ENCODE measurements around the gene DAB2IP.

The DAB2IP gene

DNA sequence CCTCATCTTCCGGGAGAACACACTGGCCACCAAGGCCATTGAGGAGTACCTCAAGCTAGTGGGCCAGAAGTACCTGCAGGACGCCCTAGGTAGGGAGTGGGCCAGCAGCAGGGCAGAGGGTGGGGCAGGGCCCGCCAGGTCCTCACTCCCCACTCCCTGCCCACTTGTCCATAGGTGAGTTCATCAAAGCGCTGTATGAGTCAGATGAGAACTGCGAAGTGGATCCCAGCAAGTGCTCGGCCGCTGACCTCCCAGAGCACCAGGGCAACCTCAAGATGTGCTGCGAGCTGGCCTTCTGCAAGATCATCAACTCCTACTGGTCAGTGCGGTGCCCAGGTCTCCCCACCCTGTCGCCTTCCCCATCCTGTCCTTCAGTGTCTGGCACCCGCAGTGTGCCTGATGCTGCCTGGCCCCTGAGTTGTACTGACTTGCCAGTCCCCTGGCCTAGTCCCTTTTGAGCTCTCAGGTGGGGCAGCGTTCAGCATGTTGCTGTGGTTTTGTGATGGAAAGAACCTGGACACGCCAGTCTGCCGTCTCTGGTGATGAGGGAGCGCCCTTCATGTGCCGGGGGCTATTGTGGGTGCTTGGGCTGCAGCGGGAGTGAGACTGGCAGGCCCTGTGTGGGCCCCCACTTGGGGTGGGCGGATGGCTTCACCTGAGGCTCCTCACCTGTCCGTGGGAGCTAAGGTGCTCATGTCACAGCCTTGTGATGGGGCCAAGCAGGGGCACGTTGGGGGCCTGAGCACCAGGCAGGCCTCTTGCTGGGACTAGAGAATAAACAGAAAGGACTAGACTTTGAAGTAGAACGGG lies 112.3 kb downstream of the DAB2IP start:
- Mint-ChIP-seq H3K36me3 (no peaks in the 10 kb centered on the region), H3K9me3 (no peaks in the 10 kb centered on the region), H3K27me3 (peaks cover 0 to 6% of the 10 kb centered on the region in 2 donors), H3K27ac (no peak overlapping the region), H3K4me3 (no peak overlapping the region), H3K4me1 (no peaks in the 10 kb centered on the region)
- ATAC-seq (replicated peaks) (no peak), DNase-seq (no peak)

DNA sequence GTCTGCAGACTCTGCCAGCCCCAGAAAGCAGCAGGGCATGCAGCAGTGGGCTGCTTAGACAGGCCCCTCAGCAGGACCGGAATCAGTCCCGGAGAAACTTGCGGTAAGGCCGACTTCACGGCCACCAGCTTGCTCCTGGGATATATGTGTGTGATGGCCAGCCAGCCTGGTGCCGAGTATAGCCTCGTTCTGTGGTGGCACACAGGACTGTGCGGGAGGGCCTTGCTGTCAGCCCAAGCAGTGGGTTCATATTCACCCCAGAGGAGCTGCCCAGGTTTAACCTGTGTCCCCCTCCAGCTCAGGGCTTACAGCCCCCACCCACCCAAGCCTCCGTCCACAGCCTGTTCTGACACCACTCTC lies 112.9 kb downstream of the DAB2IP start:
- H3K9me3 Mint-ChIP-seq, result no peaks in the 10 kb centered on the region
- H3K4me3 Mint-ChIP-seq, result no peak overlapping the region
- DNase-seq (no peak), ATAC-seq (replicated peaks) (no peak)
- H3K4me1 Mint-ChIP-seq, result no peaks in the 10 kb centered on the region
- no peaks in the 10 kb centered on the region for H3K36me3 Mint-ChIP-seq
- peaks cover 0 to 6% of the 10 kb centered on the region in 2 donors for H3K27me3 Mint-ChIP-seq
- no peak overlapping the region for H3K27ac Mint-ChIP-seq

DNA sequence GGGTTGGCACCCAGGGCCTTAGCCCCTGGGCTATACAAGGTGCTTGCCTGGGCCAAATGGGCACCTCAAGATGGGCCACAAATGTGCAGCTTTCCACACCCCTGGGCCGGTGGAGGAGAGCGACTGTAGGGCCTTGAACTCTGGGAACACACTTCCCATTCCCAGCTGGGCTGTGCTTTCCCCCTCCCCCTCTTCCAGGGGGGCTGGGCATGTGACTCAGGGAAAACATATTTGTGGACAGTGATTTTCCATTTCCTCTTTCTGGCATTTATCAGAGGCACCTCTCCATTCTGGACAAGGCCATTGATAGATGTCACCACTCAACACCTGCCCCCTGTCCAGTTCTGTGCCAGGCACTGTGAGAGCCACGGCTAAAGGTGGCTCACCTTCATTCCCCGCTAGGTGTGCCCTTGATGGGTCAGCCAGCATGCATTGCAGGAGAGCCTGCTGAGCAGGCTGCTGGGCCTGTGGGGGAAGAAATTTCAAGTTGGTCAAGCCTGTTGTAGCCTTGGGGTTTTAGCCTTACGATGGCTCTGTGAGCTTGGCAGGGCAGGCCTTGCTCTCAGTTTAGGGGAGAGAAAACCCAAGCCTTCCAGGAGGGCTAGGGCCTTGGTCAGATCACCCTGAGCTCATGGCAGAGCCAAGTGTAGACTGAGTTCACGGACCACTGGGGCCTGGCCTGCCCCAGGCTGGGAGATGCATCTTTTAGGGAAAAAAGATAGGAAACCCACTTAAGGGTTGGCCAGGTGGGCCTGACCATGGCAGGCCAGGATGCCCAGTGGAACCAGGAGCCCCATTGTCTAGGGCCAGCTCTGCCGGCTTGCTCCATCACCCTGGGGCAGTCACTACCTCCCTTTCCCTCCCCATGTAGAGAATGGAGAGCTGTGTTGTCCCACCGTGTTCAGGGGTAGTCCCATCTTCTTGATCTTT lies 113.9 kb downstream of the DAB2IP start:
- DNase-seq (no peak), ATAC-seq (replicated peaks) (no peak)
- Mint-ChIP-seq H3K4me1 (no peaks in the 10 kb centered on the region), H3K27ac (no peak overlapping the region), H3K4me3 (no peak overlapping the region), H3K36me3 (no peaks in the 10 kb centered on the region), H3K27me3 (peaks cover 0 to 6% of the 10 kb centered on the region in 2 donors), H3K9me3 (no peaks in the 10 kb centered on the region)

DNA sequence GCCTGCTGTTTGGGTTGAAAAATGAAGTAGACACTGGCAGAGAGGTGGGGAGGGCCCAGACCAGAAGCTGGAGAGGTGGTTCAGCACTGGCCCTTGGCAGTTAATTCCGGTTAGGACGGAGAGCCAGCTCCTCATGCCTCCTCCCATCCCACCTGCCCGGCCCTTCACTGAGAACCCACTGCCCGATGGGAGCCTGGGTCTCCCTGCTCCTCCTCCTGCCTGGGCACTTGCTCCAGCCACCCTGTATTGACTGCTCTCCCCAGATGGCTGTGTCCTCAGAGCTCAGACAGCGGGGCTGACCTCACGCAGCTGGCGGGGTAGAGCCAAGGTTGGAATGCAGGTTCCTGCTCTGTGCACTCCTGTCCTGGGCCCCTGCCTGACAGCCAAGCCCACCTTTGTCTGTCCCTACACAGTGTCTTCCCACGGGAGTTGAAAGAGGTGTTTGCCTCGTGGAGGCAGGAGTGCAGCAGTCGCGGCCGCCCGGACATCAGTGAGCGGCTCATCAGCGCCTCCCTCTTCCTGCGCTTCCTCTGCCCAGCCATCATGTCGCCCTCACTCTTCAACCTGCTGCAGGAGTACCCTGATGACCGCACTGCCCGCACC lies 114.7 kb downstream of the DAB2IP start:
- no peak for ATAC-seq (replicated peaks)
- no peak overlapping the region for H3K27ac Mint-ChIP-seq
- no peaks in the 10 kb centered on the region for H3K36me3 Mint-ChIP-seq
- H3K27me3 Mint-ChIP-seq, result peaks cover 0 to 6% of the 10 kb centered on the region in 2 donors
- no peak overlapping the region for H3K4me3 Mint-ChIP-seq
- no peaks in the 10 kb centered on the region for H3K4me1 Mint-ChIP-seq
- DNase-seq, result no peak
- no peaks in the 10 kb centered on the region for H3K9me3 Mint-ChIP-seq

DNA sequence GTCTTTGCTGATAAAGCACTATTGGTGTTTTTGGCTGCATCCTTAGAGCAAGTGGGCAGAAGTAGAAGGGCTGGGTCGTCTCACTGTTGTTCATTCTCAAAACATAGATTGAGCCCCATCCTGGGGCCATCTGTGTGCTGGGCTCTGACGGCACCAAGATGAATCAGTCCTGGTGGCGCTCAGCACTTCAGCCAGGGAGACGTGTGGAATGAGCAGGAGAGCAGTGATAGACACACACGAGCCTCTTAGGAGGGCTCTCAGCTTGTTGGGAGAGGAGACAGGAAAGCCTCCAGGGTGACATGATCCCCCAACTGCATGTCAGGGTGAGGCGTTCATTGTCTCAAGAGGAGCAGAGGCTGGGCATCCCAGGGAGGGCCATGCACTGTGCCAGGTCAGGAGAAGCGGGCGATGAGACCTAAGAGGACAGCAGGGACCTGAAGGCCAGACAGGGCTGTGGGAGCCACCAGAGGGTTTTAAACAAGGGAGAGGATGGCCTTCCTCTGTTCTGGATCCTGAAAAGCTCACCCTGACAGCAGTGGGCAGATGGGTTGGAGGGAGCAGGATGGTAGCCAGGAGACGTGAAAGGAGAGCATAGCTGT lies 115.8 kb downstream of the DAB2IP start:
- H3K27me3 Mint-ChIP-seq, result peaks cover 0 to 6% of the 10 kb centered on the region in 2 donors
- H3K27ac Mint-ChIP-seq, result no peak overlapping the region
- no peaks in the 10 kb centered on the region for H3K9me3 Mint-ChIP-seq
- H3K4me1 Mint-ChIP-seq, result no peaks in the 10 kb centered on the region
- ATAC-seq (replicated peaks), result no peak
- DNase-seq, result no peak
- no peak overlapping the region for H3K4me3 Mint-ChIP-seq
- no peaks in the 10 kb centered on the region for H3K36me3 Mint-ChIP-seq

DNA sequence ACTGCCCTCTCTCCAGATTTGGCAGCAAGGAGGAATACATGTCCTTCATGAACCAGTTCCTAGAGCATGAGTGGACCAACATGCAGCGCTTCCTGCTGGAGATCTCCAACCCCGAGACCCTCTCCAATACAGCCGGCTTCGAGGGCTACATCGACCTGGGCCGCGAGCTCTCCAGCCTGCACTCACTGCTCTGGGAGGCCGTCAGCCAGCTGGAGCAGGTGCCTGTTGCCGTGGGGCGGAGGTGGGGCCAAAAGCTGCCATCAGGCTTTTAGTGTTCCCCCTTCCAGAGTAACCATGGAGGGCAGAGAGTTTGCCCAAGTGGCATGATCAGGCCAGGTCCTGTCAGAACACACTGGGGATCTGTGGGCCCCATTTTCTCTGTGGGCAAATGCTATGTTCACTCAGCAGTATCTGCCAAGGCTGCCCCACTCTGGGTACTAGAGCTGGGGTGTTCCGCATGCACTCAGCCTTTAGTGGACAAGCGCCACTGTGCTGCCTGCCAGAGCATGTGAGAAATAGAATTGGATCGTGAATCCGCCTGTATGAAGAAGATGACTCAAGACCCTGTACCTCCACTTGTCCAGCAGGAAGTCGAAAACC lies 117.1 kb downstream of the DAB2IP start:
- Mint-ChIP-seq H3K27ac (no peak overlapping the region), H3K27me3 (peaks cover 0 to 6% of the 10 kb centered on the region in 2 donors), H3K36me3 (no peaks in the 10 kb centered on the region), H3K4me3 (no peak overlapping the region), H3K9me3 (no peaks in the 10 kb centered on the region), H3K4me1 (no peaks in the 10 kb centered on the region)
- DNase-seq (no peak), ATAC-seq (replicated peaks) (no peak)

DNA sequence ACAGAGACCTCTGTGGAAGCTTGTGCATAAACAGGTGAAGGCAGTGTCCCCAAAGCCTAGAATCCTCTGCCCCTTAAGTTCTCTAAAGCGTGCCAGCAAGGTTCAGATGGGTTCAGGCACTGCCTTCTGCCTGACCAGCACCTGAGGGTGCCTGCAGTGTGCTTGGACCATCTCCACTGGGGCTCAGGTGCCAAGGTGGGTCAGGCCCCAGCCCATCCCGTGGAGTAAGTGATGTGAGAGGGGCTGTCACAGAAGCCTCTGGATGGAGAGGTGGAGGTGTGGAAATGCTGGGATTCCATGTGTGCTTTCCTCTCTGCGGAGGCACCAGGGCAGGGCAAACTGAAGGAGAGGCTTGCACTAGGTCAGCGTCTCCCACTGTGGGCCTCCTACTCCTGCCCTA lies 118.5 kb downstream of the DAB2IP start:
- ATAC-seq (replicated peaks) (no peak), DNase-seq (no peak)
- no peaks in the 10 kb centered on the region for H3K36me3 Mint-ChIP-seq
- H3K27me3 Mint-ChIP-seq, result peaks cover 0 to 6% of the 10 kb centered on the region in 2 donors
- H3K4me3 Mint-ChIP-seq, result no peak overlapping the region
- no peaks in the 10 kb centered on the region for H3K4me1 Mint-ChIP-seq
- no peak overlapping the region for H3K27ac Mint-ChIP-seq
- no peaks in the 10 kb centered on the region for H3K9me3 Mint-ChIP-seq

DNA sequence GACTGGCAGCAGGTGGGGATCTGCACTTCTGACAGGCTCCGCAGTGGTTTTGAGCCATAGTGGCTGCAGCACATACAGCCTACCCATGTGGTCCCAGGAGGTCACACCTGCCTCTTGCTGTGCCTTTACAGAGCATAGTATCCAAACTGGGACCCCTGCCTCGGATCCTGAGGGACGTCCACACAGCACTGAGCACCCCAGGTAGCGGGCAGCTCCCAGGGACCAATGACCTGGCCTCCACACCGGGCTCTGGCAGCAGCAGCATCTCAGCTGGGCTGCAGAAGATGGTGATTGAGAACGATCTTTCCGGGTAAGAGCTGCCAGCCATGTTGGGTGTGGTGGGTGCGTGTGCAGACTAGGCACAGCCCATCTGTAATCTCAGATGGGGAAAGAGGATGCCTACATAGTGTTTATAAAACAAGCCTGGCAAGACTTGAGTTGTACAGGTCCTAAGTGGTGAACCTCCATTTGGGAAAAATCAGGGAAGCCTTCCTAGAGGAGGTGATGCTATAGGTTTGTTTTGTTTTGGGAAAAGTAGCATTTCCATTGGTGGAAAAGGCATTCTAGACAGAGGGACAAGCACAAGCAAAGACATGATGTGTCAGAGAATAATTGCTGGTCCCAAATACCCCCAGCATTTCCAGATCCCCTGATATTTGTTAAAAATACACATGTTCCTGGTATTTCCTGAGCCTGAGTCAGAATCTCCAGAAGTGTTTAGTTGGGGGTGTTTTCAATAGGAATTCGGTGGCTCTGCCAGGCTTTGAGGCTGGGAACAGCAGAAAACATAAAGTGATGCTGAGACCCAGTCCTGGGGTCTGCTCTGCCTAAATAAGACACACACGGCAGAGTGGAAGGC lies 119.2 kb downstream of the DAB2IP start:
- DNase-seq (no peak), ATAC-seq (replicated peaks) (no peak)
- H3K4me1 Mint-ChIP-seq, result no peaks in the 10 kb centered on the region
- H3K27me3 Mint-ChIP-seq, result peaks cover 0 to 9% of the 10 kb centered on the region in 2 donors
- H3K4me3 Mint-ChIP-seq, result no peak overlapping the region
- H3K36me3 Mint-ChIP-seq, result no peaks in the 10 kb centered on the region
- no peak overlapping the region for H3K27ac Mint-ChIP-seq
- H3K9me3 Mint-ChIP-seq, result no peaks in the 10 kb centered on the region

DNA sequence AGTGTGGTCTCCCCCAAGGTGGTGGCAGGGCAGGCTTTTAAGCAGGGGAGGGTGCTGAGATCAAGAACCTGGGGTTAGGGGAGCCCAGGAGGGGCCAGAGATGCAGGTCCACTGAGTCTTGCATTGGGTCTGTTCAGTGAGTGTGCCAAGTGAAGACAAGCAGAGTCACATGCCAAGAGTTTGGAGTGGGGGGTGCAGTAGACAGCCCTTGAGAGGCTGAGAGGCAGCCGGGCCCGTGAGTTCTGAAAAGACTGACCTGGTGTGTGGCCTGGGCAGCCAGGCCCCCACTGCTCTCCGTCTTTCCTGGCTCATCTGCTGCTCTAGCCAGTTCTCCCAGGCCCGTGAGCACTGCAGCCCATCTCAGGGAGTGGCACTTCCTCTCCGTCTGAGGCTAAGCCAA lies 120.0 kb downstream of the DAB2IP start:
- no peaks in the 10 kb centered on the region for H3K36me3 Mint-ChIP-seq
- no peak for ATAC-seq (replicated peaks)
- no peaks in the 10 kb centered on the region for H3K4me1 Mint-ChIP-seq
- H3K27me3 Mint-ChIP-seq, result peaks cover 0 to 8% of the 10 kb centered on the region in 2 donors
- H3K4me3 Mint-ChIP-seq, result no peak overlapping the region
- no peak overlapping the region for H3K27ac Mint-ChIP-seq
- no peaks in the 10 kb centered on the region for H3K9me3 Mint-ChIP-seq
- no peak for DNase-seq

DNA sequence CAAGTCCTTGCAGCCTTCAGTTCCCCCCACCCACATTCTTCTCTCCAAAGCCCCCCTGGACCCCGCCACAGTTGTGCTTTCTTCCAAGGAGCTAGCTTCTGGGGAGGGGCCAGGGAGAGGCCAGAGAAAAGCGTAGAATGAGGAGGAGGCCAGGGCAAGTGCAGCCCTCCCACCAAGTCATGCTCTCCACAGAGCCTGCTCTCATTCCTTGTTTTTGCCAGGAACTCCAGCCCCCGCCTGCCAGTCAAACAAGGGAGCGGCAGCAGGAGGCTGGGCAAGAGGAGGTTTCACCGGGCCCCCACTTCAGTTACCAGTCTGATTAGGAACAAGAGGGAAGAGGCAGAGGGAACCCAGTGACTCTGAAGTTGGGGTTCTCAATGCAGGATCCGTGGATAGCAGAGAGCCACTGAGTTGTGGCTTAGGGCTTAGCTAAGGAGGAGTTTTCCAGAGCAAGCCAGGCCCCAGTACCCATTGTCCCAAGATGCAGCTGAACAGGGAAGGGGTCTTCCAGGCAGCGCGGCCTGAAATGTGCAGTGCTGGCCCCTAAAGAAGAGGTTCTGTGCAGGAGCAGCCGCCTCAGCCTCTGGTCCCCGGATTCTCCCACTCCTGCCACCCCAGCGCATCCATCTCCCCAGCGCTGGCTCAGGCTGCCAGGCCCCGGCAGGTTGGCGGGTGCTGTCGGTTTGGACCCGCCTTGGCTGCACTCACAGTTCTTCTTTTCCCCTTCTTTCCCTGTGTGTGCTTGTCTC lies 120.6 kb downstream of the DAB2IP start:
- H3K4me3 Mint-ChIP-seq, result no peak overlapping the region

DNA sequence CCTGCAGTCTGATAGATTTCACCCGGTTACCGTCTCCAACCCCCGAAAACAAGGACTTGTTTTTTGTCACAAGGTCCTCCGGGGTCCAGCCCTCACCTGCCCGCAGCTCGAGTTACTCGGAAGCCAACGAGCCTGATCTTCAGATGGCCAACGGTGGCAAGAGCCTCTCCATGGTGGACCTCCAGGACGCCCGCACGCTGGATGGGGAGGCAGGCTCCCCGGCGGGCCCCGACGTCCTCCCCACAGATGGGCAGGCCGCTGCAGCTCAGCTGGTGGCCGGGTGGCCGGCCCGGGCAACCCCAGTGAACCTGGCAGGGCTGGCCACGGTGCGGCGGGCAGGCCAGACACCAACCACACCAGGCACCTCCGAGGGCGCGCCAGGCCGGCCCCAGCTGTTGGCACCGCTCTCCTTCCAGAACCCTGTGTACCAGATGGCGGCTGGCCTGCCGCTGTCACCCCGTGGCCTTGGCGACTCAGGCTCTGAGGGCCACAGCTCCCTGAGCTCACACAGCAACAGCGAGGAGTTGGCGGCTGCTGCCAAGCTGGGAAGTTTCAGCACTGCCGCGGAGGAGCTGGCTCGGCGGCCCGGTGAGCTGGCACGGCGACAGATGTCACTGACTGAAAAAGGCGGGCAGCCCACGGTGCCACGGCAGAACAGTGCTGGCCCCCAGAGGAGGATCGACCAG lies 121.3 kb downstream of the DAB2IP start:
- Mint-ChIP-seq H3K4me1 (no peaks in the 10 kb centered on the region), H3K27ac (no peak overlapping the region), H3K4me3 (no peak overlapping the region), H3K36me3 (no peaks in the 10 kb centered on the region), H3K27me3 (peaks cover 0 to 5% of the 10 kb centered on the region in 2 donors), H3K9me3 (no peaks in the 10 kb centered on the region)
- DNase-seq (no peak), ATAC-seq (replicated peaks) (no peak)

More for the DNA sequence above, 120.6 kb downstream of the DAB2IP start:
- no peaks in the 10 kb centered on the region for H3K4me1 Mint-ChIP-seq
- H3K36me3 Mint-ChIP-seq, result no peaks in the 10 kb centered on the region
- DNase-seq, result no peak
- no peaks in the 10 kb centered on the region for H3K9me3 Mint-ChIP-seq
- no peak for ATAC-seq (replicated peaks)
- H3K27ac Mint-ChIP-seq, result no peak overlapping the region
- peaks cover 0 to 5% of the 10 kb centered on the region in 2 donors for H3K27me3 Mint-ChIP-seq

DNA sequence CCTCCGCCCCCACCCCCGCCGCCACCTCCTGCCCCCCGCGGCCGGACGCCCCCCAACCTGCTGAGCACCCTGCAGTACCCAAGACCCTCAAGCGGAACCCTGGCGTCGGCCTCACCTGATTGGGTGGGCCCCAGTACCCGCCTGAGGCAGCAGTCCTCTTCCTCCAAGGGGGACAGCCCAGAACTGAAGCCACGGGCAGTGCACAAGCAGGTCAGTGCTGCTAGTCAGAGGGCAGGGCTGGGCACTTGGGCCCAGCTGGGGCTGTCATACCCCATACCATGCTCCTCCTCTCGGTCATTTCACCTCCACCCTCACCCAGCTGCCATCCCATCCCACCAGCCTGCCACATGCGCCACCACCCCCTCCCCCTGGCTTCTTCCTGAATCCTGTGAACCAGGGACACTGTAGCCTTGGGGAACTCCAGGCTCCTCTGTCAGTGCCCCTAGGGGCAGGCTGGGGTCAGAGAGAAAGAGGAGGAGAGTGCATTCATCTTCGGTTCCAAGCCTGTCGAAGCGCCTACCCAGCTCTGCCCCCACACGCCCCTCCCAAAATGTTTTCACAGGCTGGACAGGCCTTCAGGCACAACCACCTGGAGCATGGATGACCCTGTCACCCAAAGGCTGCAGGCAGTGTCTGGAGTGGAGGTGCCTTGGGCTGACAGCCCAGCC lies 122.0 kb downstream of the DAB2IP start:
- peaks cover 0 to 5% of the 10 kb centered on the region in 2 donors for H3K27me3 Mint-ChIP-seq
- H3K36me3 Mint-ChIP-seq, result no peaks in the 10 kb centered on the region
- H3K4me1 Mint-ChIP-seq, result no peaks in the 10 kb centered on the region
- DNase-seq (no peak), ATAC-seq (replicated peaks) (no peak)
- H3K4me3 Mint-ChIP-seq, result no peak overlapping the region
- no peak overlapping the region for H3K27ac Mint-ChIP-seq
- H3K9me3 Mint-ChIP-seq, result peaks cover 1 to 2% of the 10 kb centered on the region in 2 donors
